MM.1S (cell line): ENCODE results near the gene OR9Q1.

Experiments
- CTCF ChIP-seq: fragments of 300-600 bp; sonication (generic); IDR thresholded peaks from 2 replicates; pipeline ENCODE4 v1.5.1; 2016; ENCODE audit warnings: antibody characterized with exemption, low read length, mixed read lengths
- EZH2 ChIP-seq: fragments of 300-600 bp; sonication (generic); optimal IDR thresholded peaks from 2 replicates; pipeline ENCODE3; 2017; ENCODE audit warnings: low read depth, mild to moderate bottlenecking, antibody characterized with exemption, low read length, mixed read lengths
- EZH2phosphoT487 ChIP-seq: fragments of 300-600 bp; sonication (generic); IDR thresholded peaks from 2 replicates; pipeline ENCODE4 v1.6.1; 2018; ENCODE audit warnings: antibody characterized with exemption, low read length

GRCh38 chr11:57982776-57983175, 40.9 kb upstream of the OR9Q1 start:
- TF ChIP-seq CTCF (no peak), EZH2 (no peak), EZH2phosphoT487 (no peak)
